GM21723 (cell line): ENCODE measurements around the gene TDRD7.

Experiments used
- ATAC-seq: cut with Tn5 transposase; IDR thresholded peaks from one replicate; pipeline ENCODE4 v1.9.1; 2021; ENCODE audit warnings: mild to moderate bottlenecking, moderate library complexity; ENCODE audit not compliant: unreplicated experiment

TDRD7 gene

DNA sequence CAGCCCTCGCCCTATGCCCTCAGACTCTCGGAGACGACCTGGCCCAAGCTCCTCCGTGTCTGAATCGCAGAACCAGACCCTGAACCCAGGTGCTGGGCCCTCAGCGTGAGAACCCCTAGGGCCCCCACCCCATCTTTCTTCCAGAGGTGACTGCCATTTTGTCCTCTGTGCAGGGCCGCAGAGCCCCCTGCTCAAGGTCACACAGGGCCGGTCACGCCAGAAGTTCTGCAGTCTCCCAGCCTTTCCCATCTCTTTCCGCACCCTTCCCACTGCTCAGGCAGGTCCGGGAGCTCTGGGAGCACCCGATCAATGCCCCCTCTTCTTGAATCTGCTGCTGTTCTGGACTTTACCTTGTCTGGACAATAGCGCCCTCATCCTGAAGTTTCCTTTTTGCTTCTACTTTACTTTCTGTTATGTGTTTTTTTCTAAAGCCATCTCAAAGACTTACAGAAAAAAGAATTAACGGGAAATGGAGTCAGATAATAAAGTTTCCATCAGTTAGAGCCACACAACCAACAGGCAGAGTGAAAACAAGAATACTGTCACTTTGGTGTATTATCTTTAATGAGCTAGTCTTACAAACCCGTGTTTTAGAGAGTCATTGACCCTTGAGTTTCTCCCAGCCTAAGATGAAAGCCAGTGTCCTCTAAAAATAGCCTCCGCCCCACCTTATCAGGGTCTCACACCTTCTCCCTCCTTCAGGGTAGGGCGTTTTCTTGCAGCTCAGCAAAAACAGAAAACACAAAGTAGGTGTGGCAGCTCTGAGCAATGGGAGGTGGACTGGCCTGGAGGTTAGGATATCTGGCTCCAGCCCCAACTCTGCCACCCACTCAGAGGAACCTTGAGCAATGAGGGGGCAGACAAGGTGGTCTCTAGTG, 91.3 kb downstream of the TDRD7 start:
- ATAC-seq, result no peak

DNA sequence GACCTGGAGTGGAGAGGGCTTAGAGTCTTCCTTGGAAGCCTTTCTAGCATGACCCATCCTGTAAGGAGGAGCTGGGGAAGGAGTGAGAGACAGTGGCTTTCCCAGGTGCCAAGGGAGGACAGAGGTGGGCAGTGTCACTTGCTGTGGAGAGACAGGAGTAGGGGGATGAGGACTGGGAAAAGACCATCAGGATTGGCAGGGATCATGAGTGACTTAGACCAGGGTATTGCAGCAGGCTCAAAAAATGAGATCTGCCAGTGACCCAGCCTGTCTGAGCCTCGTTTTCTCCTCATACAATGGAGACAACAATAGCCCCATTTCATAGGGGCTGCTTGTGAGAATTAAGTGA, 91.9 kb downstream of the TDRD7 start:
- ATAC-seq, result no peak

DNA sequence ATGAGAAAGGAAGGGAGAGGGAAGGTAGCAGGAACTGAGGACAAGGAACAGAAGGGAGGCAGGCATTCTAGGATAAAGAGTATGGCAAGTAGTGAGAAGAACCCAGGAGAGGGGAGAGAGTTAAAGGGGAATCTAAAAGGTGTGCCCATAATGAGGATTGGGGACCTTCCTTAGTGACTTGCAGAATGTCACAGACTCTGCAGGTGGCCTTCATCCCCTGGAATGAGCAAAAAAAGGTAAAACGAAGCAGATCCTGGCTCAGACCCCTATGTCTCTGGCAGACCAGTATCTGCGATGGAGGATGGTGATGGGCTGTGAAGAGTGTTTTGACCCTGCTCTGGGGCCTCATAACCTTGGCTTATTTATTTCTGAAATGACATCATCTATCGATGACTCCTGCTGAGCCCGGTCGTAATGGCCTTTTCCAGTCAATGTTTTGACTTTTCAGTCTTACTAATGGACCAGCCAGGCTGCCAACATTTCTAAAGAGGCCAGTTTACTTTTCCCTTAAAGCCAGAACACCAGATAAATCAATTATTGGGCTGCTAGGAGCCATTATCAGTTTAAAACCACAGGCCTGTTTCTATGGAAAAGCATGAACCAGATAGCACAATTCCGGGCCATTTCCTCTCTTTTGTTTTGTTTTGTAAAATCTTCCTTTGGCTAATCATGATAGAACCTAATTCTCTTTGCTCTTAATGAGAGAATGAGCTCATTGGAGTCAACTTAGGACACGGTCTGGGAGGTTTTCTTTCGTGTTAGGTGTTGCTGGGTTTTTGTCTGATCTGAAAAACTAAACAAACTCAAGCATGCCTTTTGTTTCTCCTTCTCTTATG, 92.7 kb downstream of the TDRD7 start:
- ATAC-seq, result no peak

DNA sequence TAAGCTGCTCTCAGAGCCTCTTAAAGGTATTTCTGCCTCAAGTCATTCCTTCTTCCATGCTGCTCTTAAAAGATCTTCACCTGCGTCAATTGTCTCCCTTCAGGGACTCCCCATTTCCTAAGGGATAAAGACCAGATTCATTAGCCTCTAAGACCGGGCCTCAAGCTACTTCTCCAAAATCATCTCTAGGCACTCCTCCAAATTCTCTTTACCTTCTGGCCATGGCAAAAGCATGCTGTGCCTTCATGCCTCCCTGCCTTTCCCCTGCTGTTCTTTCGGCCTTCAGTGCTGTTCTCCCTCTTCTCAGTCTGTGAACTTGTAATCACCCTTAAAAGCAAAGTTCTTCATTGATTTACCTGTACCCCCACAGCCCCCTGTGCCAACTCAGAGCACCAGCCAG, 93.9 kb downstream of the TDRD7 start:
- no peak for ATAC-seq

DNA sequence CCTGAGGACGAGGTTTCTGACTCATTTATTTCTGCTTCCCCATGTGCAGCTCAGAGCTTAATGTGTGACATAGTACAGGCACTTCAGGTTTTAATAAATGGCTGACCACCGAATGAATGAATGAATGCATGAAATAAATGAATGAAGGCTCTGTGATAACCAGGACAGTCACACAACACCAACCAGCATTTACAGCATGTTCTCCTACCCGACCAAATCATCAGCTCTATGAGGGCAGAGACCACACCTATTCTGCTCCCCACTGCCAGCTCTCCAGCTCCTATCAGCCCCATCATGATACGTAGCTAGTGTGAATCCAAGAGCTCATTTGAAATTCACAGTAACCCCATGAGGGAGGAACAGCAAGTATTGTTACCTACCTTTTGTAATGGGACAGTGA, 94.4 kb downstream of the TDRD7 start:
- ATAC-seq, result no peak

DNA sequence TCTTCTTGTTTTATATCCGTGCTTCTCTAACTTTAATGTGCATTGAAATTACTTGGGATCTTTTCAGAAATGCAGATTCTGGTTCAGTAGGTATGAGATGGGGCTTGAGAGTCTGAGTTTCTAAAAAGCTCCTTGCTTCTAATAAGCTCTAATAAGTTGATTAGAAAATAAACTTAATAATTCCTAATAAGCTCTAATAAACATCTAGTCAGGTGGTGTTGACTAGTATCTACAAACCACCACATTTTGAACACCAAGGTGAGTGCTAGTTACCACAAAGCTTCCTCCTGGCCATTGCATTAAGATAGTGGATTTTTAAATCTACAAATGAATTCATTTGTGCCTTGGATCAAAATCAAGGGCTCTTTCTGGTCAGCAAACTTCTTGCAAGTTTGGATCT, 94.9 kb downstream of the TDRD7 start:
- no peak for ATAC-seq

DNA sequence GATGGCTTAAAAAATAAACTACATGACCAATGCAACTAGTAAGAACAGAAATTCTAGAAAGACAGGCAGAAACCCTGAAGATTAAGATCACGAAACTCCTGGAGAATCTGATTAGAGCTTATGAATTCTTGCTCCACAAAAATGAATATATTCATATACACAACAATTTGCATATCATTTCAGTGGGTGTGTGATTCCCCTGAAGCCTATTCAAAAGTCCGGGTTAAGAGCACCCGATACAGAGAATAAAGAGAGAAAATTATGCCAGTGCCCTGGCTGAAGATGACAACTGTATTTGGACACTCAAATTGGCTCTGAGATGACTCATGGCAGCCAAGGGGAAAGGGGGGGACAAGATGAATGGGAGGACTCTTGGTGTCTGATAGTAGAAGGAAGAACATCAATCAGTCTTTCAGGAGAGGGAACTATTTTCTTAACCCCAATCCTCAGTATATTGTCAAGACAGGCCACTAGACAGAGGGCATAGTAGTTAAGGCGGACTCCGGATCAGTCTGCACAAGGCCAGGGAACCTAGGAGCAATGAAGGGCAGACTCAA, 95.6 kb downstream of the TDRD7 start:
- ATAC-seq, result no peak

DNA sequence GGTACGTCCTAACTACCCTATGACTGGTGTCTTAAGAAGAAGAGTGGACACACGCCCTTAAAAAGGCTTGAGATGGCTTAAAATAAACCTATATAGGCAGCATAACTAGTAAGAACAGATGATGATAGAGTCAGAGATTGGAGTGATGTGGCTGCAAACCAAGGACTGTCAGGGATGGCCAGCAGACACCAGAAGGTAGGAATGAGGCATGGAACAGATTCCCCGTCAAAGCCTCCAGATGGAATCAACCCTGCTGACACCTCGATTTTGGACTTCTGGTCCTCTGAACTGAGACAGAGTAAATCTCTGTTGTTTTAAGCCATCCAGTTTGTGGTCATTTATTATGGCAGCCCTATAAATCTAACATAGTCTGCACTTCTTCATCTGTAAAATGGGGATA, 97.0 kb downstream of the TDRD7 start:
- no peak for ATAC-seq

DNA sequence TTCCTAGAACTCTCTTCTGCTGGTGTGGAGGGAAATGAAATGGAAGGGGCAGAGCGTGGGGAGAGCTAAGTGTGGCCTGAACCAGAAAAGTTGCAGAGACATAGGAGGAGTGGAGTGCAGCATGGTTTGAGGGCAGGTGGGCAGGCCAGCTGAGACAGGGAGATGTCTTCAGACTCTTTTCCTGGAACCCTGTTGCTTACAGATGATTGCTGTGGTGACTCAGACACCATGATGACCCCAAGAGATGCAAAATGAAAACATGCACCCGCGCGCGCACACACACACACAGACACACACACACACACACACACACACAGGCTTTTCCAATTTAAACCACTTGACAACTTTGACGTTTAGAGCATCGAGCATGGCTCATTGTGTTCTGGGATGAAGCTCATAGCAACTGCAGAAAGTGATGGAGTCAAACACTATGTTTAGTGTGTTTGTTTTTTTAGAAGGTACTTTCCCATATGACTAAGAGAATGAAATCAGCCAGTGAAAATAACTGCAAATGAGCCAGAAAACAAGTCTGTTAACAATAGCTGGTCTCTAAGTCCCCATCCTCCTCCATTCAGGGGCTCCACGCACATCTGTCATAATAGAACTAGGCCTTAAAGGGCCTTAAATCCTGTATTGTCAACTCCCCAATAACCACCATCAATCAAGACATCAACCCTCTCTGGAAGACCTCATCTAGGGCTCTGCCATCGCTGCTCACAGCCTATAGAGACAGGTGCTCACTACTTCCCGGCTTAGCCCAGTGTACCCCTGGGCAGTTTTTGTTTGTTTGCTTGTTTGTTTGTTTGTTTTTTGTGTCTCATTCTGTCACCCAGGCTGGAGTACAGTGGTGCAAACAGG, 99.1 kb downstream of the TDRD7 start:
- ATAC-seq, result peak; percentile 64

DNA sequence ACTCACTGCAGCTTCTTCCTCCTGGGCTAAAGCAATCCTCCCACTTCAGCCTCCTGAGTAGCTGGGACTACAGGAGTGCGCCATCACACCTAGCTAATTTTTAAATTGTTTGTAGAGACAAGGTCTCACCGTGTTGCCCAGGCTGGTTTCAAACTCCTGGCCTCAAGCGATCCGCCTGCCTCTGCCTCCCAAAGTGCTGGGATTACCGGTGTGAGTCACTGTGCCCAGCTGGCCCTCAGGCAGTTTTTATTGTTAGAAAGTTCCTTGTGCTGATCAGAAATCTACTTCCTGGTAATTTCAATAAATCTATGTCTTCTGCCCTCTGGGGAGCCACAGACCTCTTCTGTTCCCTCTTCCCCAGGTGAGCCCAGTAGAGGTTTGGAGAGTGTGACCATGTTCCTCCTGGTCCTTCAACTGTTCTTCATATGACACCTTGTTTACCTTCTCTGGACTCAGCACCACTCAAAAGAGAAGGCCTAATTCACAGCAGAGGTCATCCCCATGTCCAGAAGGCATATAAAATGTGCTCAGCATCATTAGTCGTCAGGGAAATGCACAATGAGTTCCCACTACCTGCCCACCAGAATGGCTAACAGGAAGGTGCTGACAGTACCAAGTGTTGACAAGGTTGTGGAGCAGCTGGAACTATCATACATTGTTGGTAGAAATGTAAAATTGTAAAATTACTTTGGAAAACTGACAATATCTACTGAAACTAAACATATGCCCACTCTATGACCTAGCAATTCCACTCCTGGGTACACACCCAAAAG, 99.9 kb downstream of the TDRD7 start:
- no peak for ATAC-seq

DNA sequence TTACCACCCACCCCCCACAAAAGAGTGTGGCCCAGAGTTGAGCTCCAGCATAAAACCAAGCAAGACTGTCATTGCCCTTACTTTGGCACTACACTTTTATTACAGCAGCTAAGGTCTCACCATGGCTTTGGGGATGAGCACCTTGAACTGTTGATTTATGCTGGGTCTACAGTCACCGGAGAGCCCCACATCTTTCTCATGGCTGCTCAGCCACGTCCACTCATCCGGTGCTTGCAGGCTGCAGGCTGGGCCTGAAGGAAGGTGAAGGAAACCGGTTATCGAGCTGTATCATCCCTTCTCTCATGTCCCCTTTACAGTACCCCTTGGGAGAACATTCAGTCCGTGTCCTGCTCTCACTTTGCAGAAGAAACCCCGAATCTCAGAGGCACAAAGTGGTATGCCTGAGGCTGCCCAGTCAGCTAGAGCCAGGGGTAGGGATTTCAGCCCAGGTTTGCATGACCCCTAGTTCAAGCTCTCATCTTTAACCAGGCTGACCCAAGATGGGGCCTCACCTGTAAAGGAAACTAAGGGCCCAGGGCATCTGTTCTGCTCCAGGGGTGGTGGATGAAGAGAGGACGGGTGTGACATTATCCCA, 101.2 kb downstream of the TDRD7 start:
- ATAC-seq, result no peak

DNA sequence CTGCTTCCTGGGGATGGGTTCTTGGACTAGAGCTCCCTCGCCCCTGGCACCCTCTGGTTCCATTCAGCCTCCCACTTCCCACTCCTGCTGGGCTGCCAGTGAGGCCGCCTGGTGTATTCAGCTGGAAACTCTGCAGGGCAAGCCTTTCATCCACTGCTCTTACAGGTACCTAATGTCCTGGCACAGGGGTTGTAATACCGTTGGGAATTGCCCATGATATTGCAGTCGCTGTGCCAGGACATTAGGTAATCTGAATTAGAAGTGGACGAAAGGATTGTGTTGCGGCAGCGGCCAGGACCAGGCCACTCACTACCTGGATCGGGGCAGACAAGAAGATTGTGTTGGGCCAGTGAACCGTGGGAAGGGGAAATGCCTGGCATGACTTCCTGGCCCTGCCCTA, 102.6 kb downstream of the TDRD7 start:
- ATAC-seq, result no peak

DNA sequence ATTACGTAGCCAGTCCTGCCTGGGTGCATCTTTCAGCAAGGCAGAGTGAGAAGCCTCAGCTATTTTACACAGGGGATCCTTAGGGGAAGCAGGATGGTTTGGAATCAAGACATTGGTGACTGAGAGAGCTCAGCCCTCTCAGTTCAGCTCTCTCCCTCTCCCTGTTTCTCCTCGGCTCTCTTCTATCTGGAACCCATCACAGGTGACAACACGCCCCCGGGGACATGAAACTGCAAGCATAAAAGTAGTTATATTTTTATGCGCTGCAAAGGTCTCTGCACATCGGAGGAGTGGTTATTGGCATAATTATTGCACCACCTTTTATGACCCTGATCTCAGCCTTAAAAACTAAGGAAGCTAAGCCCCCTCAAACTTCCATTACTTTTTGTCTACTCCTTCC, 103.8 kb downstream of the TDRD7 start:
- no peak for ATAC-seq

DNA sequence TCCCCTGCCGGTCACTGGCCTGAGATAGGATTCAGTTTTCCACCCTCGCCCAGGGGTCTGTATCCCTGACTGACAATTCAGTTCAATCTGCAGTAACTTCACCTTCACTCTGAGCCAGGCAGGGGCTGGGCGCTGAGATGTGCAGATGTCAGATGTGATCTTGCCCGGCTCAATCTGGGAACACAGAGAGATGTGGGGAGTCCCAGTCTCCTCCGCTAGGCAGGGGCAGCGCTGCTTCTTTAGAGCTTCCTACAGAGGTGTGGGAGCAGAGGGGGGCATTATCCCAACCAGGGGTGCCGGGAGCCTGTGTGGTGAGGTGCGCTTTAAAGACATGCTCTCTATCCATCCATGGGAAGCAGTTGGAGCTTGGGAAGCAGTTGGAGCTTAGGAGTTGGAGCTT, 104.2 kb downstream of the TDRD7 start:
- ATAC-seq, result no peak

DNA sequence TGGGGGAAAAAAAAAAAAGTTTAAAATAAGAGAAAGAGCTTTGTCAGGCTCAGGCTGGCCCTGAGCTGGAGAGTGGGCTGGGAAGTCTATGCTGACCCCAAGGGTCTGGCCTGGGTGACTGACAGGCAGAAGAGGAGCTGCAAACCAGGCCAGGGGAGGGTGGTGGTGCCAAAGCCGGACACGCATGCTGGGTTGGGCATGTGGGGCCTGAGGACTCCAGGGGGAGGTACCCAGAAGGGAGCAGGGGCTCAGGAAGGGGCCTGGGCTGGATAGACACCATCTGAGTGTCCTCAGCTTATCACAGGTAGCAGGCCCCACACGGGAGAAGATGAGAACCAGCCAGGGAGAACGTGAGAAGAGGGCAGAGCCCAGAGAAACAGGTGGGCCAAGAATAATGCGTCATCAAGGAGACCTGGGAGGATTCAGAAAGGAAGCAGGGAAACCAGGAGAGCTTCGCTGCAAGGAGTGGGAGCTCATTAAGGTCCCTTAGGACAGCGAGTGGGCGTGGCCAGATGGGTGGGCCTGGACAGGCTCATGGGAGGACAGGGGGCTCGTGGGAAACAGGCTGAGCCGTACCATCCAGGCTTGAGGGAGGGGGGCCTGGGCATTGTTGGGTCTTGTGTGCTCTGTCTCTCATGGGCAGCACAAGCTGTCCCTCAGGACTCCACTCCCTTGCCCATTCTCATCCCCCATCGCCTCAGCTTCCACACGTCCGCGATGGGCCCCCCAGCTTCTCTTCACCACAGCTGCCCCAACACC, 105.6 kb downstream of the TDRD7 start:
- no peak for ATAC-seq

DNA sequence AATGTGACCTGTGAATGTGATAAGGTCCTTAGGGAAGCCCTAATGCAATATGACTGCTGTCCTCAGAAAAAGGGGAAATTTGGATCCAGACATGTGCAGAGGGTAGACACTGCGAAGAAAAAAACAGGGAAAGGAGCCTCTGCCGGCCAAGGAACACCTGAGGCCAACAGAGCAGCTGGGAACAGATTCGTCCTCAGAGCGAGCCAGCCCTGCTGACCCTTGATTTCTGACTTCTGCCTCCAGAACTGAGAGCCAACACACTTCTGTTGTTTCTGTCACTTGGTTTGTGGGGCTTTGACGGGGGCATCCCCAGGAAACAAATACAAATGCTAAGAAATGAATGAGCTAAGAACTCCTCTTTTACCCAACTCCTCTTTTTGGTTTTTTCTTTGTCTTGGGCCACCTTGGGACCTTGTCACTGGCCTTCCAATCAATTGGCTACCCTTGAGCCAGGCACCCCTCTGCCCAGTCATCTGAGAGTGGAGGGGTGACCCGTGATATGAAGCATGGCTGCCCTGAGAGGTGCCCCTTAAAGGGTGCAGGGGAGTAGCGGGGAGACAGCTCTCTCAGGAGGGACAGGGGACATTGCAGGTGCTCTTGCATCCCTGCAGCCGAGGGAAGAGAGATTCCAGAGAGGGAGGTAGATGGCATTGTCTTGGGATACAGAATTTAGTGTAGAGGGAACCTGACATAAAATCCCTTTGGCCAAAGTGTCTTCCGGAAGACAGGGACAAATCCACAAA, 106.4 kb downstream of the TDRD7 start:
- ATAC-seq, result no peak

DNA sequence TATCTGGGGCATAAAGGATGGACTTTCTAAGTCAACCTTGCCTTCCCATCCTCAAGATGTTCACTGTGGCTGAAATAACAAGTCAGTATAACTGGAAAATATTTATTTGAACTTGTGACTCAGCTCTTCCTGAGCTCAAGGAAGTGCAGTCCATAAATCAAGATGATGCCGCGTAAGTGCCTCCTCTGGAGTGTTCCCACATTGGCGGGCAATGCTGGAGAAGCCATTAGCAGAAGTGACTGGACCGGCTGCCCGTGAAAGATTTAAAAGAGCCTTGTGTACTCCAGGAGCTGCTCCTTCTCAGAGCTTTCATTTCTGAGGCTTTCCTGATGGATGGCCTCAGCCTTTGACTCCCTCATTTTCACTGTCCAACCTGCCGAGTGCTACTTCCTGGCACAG, 107.0 kb downstream of the TDRD7 start:
- no peak for ATAC-seq

DNA sequence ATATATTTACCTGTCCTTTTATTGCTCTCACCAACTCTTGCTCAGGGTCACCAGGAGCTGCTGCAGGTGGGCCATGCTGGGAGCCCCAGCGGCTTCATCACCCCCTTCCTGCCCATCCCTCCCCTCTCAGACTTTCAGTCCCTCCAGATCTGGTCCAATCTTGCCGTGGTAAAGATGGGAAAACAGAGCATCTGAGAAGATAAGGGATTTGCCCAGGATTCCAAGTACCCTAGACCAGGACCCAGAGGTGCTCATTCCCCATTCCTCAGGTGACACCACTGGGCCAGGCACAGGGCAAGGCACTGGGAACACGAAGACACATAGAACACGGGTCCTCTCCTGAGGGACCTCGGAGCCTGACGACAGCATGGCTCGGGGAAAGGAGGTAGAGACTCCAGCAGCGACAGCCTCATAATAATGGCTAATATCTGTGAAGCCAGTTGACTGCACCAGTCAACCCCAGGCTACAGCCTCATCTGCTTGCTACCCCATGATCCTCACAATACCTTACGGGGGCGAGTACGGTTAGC, 107.6 kb downstream of the TDRD7 start:
- no peak for ATAC-seq
